Central memory CD4-positive, alpha-beta T cell (primary cell): Measurements from ENCODE around the gene KLF16.

Source experiments
- DNase-seq: peaks from one replicate; pipeline ENCODE4 v3.0.0; 2022

KLF16 gene

DNA sequence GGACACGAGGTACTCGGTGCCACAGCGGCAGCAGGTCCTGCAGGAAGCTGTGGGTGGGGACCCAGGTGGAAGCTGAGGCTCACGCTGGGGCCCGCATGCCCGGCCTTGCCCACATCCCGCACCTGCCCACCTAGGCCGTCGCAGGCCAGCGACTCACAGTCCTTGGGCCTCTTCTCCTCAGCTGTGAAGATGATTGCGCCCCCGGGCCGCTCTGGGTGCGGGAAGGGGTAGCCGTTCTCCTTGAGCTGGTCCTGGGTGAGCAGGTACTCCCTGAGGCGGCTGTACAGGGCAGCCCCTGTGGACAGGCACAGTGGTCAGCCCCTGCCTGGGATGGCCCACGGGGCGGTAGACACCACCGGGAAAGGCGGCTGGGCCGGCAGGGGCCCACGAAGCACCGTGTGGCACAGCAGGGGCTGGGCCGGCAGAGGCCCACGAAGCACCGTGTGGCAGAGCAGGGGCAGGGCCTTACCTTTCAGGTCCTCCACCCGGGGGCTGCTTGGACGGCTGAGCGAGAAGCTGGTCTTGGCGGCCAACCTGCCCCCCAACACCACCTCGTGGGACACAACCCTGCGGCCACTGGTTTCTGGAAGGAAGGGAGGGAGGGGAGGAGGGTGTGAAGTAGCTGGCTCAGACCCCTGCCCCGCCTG, 44.7 kb downstream of the KLF16 start:
- DNase-seq, result no peak

DNA sequence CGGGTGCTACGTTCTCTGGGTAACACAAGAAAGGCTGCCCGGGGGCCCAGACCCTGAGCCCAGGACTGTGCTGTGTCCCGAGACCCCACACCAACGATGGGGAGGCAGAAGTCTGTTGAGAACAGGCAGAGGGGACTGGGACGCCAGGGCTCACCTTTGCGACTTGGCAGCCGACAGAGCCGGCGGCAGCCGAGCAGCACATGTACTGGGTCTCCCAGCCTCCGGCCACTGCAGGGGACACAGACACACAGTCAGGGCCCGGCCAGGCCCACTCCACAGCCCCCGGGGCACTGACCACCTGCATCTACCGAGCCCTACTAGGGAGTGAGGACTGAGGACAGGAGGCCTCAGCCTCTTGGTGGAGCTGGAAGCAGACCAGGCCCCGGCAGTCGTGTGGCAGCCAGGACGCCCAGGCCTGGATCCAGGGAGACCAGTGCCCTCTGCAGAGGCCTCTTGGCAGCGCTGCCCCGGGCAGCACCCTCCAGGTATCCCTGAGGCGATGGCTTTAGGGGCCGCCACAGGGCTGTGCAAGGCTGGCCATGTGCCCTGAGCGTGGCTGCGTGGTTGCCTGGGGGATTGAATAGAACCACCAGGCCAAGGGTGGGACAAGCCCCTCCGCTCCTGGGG, 45.7 kb downstream of the KLF16 start:
- DNase-seq, result no peak

DNA sequence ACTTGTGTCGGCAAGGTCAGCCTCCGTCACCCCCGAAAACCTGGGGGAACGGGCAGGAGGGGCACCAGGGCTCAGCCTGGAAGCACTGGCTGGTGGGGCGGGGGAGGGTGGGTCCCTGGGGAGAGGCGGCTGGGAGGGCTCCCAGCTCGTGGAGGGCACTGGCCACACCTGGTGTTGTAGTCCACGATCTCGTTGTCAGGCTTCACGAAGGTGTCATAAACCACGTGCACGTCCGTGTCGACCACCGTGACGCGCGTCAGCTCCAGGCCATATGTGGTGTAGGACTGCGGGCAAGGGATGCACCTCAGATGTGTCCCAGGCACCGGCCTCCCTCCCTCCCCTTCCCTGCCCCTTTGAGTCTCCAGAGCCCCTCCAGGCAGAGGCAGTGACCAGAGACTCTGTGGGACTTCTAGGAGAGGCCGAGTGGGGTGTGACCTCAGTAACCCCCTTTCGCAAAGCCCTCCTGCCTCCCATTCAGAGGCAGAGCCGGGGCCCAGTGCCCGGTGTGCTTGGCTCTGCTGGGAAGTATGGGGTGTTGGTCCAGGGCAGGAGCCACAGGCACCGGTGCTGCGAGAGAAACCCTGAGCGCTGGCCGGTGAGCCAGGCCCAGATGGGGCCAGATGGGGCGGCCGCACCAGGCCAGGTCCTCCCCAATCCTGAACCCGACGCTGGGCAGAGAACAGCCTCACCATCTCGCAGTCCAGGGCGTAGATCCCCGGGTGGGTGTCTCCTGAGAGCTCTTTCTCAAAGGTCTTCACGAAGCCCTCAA, 46.7 kb downstream of the KLF16 start:
- no peak for DNase-seq

DNA sequence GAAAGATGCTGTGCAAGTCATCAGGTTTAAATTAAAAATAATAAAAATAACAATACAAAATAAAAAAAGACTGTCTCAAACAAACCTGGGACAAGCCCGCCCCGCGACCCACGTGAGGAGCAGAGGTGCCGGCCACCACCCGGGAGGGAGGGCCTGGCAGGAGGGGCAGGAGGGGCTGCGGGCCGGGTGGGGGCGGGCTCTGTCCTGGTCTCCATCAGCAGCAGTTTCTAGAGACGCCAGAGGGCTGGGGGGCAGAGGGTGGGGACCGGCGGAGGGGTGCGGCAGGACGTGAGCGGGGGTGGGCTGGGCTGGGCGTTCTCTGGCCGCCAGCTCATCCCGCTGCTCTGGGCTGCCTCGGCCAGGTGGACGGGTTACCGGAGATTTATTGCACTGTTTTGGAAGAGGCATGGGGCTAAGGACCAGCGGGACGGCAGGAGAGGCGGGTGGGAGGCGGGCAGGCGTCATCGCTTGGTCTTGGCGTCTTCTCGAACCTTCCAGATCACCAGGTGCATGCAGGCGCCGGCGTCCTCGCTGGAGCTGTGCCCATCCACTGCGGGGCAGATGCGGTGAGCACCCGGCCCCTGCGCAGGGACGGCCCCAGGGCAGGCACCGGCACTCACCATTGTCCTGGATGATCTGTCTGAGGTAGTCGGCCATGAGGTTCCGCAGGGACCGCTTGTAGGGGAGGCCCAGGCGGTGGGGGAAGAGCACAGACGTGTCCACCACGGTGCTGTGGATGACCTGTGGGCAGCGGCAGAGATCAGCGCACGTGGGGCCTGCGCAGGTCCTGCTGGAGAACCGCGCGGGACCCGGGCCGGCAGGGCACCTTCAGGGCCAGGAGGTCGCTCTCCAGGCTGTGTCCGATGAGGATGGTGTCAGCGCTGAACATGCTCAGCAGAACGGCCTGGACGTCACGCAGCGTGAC, 47.5 kb downstream of the KLF16 start:
- DNase-seq, result no peak

DNA sequence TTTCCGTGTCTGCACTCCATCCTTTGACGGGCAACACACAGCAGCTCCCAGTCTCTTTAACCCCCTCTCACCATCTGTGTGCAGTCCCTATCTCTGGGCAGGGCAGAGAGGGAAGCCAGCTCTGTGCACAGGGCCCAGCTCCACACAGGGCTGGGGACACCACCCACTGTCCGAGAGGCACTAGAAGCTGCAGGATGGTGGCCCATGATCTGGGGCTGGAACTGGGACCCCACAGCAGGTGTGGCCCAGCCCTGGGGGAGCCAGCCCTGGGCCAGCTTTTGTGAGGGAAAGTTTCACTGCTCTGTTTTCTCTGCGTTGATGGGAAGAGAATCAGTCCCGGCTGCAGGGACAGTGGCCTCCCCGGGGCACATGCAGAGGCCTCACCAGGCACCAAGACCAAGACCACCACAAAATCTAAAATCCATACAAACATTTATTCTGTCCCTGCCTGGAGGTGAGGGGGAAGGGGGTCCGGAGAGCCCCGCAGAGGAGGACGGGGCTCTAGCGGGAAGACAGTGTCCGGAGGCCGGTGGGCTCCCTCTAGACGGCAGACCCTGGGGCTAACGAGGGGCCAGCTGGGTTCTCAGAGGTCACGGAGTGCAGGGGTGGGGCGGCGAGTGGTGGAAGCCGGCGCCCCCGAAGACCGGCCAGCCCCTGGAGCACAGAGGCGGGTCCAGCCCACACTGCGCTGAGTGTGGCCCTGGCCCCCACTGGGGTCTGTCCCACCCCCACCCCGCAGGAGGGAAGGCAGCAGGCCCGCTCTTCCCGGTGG, 48.4 kb downstream of the KLF16 start:
- DNase-seq, result no peak

DNA sequence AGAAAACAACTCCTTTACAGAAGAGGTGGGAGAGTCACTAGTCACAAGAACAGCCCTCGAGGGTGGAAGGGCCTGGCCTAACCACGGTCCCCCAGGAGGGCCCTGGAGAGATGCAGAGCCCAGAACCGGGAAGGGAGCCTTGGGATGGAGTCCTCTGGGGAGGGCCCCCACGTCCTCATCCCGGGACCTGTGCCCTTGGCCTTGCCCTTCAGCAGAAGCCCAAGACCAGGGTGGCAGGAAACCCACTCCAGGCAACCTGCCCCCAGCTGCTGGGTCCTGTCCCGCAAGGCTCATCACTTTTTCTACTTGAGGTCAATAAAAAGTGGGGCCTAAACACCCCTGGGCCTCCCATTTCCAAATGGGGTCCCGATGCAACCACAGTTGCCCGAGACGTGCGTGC, 49.0 kb downstream of the KLF16 start:
- DNase-seq, result no peak

DNA sequence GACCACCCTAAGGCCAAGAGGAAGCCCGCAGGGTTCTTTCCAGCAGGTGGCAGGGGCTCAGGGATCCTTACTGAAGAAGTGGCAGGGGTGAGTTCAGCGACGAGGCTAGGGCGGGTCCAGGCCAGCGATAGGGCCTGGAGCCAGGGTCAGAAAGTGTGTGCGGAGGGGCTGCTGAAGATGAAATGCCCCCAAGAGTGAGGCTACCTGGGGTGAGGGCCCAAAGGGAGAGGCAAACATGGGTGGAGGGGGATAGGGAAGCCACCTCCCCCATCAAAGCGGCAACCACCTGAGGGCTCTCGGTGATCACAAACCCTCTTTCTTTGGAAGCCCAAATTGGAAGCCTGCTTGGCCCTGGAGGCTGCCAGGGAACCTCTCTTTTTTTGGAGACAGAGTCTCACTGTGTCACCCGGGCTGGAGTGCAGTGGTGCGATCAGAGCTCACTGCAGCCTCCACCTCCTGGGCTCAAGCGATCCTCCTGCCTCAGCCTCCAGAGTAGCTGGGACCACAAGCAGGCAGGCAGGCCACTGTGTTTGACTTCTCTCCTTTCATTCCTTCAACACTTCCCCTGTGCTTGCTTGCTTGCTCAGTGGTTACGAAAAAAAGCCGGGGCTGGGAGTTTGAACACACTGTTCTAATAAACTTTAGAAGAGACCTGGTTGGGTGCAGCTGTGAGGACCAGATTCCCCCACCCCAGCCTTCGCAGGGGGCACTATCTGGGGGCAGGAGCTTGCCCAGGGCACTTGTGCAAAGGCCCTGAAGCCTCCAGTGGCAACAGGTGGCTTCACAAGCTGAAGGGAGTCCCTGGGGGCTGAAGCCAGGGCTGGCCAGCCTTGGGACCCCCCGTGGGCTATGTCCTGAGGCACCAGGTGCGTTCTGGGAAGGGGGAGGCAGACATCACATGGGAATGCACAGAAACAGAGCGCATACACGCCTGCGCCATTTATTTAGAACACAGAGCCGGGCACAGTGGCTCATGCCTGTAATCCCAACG, 49.9 kb downstream of the KLF16 start:
- no peak for DNase-seq

DNA sequence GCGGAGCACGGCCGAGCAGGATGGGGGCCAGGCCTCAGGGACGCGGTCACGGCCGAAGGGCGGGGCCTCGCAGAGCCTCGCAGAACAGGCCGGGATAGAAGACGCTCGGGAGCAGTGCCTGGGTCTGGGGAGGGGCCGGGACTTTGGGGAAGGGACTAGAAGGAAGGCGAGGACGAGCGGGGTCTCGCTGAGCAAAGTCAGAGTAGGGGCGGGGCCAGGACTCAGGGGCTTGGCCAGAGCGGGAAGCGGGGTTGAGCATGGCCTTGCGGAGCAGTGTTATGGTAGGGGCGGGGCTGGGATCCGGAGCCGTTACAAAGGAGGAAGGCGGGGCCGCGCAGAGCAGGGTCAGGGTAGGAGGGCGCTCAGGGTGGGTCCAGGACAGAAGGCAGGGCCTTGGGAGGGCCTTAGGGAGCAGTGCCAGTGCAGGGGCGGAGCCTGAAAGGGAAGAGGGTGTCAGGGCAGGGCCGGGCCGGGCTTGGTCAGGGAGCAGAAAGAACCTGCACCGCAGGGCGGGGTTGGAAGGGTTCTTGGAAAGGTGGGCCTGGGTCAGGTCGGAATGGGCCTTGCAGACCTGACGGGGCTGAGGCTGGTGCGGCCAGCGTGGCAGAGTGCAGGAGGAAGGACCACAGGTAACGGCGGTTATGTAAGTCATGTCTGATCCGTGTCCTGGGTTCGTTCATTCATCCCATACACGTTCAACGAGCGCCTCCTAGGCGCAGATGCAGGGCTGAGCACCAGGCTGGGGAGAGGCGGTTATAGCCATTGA, 50.8 kb downstream of the KLF16 start:
- DNase-seq, result peak; percentile 80

DNA sequence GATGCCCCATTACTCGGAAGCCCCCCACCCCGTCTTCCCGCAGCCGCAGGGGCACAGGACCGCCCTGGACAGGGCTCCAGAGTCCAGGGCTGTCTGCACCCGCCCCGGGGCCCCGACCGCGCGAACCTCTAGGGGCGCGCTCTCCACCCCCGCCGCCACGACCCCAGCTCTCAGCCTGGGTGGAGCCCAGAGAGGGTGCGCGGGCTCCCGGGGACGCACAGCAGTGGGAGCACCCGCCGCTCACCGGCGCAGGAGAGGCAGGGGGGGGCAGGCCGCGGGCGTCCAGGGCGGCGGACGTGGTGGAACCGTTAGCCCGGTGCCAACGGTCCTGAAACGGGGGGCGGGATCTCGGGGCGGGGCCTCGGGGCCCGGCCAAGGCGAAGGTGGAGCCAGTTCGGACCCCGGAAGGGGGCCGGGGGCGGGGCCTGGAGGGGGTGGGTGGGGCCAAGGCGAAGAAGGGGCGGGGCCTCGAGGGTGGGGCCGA, 51.4 kb downstream of the KLF16 start, which contains the start of gene ATP8B3:
Gene ATP8B3, minus strand, starts transcription at position 335 of the 484 bp plus-strand sequence. CDS start 540 bp downstream, outside the sequence.
- peak; percentile 34 for DNase-seq

DNA sequence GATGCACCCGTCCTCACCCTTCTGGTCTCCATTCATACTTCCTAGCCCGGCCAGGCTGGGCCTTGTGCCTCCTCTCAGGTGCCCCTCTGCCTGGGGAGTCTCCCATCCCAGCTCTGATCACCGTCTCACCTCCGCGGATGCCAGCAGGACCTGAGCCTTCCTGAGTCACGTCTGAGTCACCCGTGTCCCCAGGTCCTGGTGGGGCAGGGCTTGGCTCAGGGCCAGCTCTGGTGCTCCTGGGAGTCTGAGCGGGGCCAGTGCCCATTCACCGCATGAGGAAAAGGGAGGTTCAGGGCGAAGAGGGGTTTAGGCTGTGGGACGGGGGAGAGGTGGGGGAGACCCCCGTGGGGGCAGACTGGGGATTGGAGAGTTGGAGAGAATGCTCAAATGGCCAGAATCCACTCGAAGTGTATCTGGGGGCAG, 51.9 kb downstream of the KLF16 start:
- DNase-seq, result peak; percentile 17

DNA sequence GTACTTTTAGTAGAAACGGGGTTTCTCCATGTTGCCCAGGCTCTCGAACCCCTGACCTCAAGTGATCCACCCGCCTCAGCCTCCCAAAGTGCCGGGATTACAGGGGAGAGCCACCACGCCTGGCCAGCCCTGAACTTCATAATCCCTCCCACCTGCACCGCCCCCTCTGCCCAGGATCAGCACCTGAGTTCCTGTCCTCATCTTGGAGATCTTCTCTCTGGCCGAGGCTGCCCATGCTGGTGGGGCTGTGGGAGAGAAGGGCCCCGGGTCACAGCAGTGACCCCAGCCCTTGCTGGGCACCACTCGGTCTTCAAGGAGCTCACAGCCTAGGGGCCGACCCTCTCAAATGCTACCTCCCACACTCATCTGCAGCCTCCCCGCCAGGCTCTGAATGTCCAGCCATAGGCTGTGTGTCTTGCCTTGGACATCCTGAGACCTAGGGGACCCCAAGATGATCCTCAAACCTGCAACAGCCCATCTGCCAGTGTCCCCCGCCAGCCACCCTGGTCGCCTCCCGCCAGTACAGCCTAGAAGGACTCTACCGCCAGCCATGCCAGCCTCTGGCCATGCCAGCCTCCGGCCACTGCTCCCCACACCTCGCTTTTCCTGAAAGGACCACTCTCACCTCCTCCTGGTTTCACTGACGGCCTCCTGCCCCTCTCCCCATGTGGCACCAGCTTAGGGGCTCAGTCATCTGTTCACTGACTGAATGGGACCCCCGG, 52.8 kb downstream of the KLF16 start:
- no peak for DNase-seq

DNA sequence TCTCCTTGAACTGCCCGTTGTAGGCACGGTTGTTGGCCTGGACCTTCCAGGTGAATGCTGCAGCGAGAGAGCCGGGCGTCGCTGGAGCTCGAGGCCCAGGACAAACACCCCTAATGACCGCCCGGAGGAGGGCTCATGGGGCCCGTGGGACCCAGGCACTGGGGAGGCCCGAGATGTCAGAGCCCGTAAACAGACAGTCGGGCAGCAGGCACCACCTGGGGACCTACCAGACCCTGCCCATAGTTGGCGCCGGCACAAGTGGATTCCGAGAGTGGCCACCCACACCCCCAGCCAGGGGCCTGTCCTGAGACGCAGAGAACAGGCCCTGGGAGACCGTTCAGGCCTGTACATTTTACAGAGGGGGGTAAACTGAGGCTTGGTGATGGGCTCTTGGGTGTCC, 53.7 kb downstream of the KLF16 start:
- DNase-seq, result no peak

DNA sequence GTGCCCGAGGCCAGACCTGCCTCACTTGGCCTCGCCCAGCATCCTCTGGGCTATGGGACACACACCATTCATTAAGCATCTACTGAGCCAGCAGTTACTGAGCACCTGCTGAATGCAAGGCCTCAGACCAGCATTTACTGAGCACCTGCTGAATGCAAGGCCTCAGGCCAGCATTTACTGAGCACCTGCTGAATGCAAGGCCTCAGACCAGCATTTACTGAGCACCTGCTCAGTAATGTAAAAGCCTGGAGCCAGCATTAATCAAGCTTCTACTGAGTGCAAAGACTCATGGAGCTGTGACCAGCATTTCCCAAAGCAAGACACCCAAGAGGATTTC, 55.0 kb downstream of the KLF16 start:
- no peak for DNase-seq

DNA sequence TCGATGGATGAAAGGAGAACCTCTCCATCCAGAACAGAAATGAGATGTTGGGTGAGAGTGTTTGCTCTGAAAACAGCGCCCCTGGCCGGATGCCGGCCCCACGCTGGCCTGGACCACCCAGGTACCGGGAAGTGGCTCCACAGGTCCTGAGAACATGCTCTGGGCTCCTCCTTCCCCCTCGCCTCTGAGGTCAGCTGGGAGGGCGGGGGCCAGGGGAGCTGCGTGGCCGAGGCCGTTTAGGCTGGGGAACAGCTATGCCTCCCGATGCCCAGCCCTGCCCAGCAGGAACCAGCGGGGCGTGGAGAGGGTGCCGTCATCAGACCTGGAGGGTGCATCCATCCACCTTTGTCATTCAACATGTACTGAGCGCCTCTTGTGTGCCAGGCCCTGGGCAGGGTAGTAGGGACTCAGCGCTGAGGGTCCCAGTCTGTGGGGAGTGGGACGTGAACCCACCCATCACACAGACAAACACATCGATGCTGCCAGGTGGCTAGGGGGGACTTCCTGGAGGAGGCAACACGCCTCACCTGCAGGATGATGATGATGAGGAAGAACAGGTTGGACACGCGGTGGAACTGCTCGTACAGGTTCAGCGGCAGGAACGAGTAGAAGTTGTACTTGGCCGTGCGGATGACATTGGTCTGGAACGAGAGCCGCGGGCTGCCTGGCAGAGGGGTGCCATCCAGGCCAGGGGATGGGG, 55.5 kb downstream of the KLF16 start:
- no peak for DNase-seq

DNA sequence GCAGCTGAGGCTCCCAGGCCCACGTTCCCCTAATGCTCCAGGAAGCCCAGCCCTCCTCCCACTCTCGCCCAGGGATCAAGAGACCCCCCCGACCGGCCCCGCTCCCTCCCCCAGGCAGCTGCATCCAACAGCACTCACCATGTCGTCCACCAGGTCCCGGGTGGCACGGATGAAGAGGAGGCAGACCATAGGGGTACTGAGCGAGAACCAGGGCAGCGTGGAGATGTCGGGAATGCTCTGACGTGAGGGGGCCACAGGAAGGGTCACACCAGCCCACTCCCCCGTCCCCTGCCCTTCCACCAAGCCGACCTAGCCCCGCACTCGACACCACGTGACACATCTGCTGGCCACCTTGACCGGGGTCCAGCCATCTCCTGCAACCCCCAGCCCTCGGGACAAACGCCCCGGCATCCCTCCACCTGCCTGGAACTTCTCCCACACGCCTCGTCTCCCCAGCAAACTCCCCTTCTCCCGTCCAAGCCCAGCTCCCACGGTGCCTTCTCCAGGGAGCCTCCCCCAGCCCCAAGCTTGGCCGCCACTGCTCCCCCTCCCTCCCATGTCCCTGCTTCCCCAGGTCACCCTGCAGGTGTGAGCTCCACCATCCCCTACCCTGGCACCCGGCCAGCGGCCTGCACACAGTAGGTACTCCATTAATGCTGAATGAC, 56.2 kb downstream of the KLF16 start:
- no peak for DNase-seq

DNA sequence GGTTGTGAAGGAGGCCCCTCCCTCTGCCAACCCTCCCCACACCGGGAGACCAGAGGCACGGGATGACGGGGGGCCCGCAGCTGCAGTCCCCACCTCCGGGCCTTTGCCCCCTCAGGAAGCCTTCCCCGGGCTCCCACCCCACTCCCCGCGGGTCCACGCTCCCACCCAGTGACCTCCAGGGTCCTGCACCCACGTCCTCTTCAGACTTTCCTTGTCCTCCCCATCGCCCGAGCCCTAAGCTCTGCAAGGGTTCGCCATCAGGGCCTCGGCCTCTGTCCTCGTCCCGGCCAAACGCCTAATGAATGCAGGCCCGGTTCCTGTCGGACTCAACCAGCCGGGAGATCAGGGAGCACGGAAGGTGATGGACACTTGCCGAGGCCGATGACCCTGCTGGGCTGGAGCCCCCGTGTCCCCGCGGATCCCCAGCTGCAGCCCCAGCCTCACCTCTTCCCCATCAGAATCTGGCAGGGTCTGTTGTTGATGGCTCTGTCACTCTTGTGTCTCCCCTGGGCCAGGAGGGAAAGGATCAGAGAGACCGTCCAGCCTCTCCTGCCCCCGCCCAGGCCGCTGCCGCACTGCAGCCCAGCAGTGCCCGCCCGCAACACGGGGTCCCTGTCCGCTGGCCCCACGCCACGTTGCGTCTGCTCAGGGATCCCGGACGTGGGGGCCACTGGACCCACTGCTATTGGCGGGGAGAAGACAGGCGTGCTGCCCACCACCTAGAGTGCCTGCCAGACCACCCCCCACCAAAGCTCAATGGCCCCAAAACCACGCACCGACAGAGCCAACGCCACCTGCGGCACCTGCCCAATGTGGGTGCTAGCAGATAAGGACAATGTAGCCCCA, 57.0 kb downstream of the KLF16 start:
- DNase-seq, result no peak
